ENCODE data around the gene ROBO1. TPM values are rescaled to one million over a fixed set of nuclear protein-coding genes. Genes with fewer than 3 reads are reported as not detected.

Gene ROBO1
- total RNA-seq, 4 donors from 2014 or later = 12.3 to 112 (median 27.1) TPM

- Histone ChIP-seq H3K9me3 (no peaks in the 10 kb centered on the region), H3K4me1 (no peaks in the 10 kb centered on the region), H3K4me3 (no peak overlapping the region), H3K27ac (no peak overlapping the region), H3K36me3 (no peaks in the 10 kb centered on the region), H3K27me3 (no peaks in the 10 kb centered on the region)
- intact Hi-C loops (cut with DNase I; ENCODE audit: low total_unique reads) = no loop called here
- TF ChIP-seq, protein P1, sequence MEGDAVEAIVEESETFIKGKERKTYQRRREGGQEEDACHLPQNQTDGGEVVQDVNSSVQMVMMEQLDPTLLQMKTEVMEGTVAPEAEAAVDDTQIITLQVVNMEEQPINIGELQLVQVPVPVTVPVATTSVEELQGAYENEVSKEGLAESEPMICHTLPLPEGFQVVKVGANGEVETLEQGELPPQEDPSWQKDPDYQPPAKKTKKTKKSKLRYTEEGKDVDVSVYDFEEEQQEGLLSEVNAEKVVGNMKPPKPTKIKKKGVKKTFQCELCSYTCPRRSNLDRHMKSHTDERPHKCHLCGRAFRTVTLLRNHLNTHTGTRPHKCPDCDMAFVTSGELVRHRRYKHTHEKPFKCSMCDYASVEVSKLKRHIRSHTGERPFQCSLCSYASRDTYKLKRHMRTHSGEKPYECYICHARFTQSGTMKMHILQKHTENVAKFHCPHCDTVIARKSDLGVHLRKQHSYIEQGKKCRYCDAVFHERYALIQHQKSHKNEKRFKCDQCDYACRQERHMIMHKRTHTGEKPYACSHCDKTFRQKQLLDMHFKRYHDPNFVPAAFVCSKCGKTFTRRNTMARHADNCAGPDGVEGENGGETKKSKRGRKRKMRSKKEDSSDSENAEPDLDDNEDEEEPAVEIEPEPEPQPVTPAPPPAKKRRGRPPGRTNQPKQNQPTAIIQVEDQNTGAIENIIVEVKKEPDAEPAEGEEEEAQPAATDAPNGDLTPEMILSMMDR (IDR thresholded peaks at IDR 0.05) = no peak
- TF ChIP-seq POLR2A (IDR thresholded peaks at IDR 0.05) = no peak
- DNase-seq = no peak
Measured at GRCh38 chr3:79297245-79297960, 470.4 kb downstream of the ROBO1 start.

GRCh38 chr3:79286882-79287281, 480.9 kb downstream of the ROBO1 start:
- intact Hi-C loops (cut with DNase I; ENCODE audit: low total_unique reads) = no loop called here

DNA sequence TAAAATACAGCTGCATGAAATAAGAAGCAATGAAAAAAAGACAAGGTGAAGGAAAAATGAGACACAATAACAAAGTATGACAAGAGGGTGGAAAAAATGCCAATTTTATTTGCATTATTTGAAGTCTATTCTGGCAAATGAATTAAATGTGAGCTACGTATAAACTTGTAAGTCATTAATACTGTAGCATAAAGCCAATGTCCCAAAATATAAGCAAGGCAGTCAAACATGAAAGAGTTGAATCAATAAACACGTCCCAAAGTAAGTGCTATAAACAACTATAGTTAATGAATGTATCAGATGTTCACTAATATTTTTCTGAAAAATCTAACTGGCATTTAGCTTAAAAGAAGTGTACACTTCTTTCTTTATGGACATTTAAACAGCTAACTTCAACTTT, 481.9 kb downstream of the ROBO1 start:
- H3K27me3 ChIP-seq = no peaks in the 10 kb centered on the region
- no peaks in the 10 kb centered on the region for H3K36me3 ChIP-seq
- DNase-seq = no peak
- no peak overlapping the region for H3K27ac ChIP-seq
- no peak overlapping the region for H3K4me3 ChIP-seq
- H3K4me1 ChIP-seq = no peaks in the 10 kb centered on the region
- H3K9me3 ChIP-seq = no peaks in the 10 kb centered on the region
- TF ChIP-seq POLR2A (IDR thresholded peaks at IDR 0.05) = no peak
- intact Hi-C loops (cut with DNase I; ENCODE audit: low total_unique reads) = no loop called here

More at GRCh38 chr3:79286882-79287281, 480.9 kb downstream of the ROBO1 start:
- no peak for TF ChIP-seq POLR2A (IDR thresholded peaks at IDR 0.05)
- TF ChIP-seq, protein P1 (IDR thresholded peaks at IDR 0.05) = no peak
- Histone ChIP-seq H3K36me3 (no peaks in the 10 kb centered on the region), H3K9me3 (no peaks in the 10 kb centered on the region), H3K27ac (no peak overlapping the region), H3K4me1 (no peaks in the 10 kb centered on the region), H3K4me3 (no peak overlapping the region), H3K27me3 (no peaks in the 10 kb centered on the region)
- no peak for DNase-seq

- H3K4me3 ChIP-seq = no peak overlapping the region
- H3K27ac ChIP-seq = no peak overlapping the region
- H3K27me3 ChIP-seq = no peaks in the 10 kb centered on the region
- H3K36me3 ChIP-seq = no peaks in the 10 kb centered on the region
- H3K9me3 ChIP-seq = no peaks in the 10 kb centered on the region
- TF ChIP-seq, protein P1 (IDR thresholded peaks at IDR 0.05) = no peak
- no peak for TF ChIP-seq POLR2A (IDR thresholded peaks at IDR 0.05)
- intact Hi-C loops (cut with DNase I; ENCODE audit: low total_unique reads) = no loop called here
- no peak for DNase-seq
- H3K4me1 ChIP-seq = no peaks in the 10 kb centered on the region
Measured at GRCh38 chr3:79285380-79285779, 482.4 kb downstream of the ROBO1 start.

DNA sequence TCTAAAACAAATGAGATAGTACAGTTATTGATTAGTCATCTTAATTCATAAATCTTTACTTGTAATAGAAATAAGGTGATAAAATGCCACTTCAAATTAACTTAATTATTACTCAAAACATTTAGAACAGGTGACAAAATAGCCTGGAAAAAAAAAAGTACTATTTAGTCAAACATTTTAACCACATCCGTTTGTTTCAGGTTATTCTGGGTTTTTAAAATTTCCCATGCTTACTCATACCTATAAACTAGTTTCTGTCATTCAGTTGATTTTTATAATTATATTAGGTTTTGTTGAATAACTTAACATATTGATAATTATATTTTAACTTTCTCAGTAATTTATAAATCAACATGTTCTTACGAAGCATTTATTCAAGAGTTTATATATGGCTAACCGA, 483.0 kb downstream of the ROBO1 start:
- intact Hi-C loops (cut with DNase I; ENCODE audit: low total_unique reads) = no loop called here
- no peak for DNase-seq
- TF ChIP-seq, protein P1 (IDR thresholded peaks at IDR 0.05) = no peak
- TF ChIP-seq POLR2A (IDR thresholded peaks at IDR 0.05) = no peak

More for the DNA sequence above, 483.0 kb downstream of the ROBO1 start:
- Histone ChIP-seq H3K27me3 (no peaks in the 10 kb centered on the region), H3K36me3 (no peaks in the 10 kb centered on the region), H3K9me3 (no peaks in the 10 kb centered on the region), H3K27ac (no peak overlapping the region), H3K4me1 (no peaks in the 10 kb centered on the region), H3K4me3 (no peak overlapping the region)
